Parathyroid adenoma (tissue), 2 donors: Measurements from ENCODE around the gene HSPA12A.

Source experiments
- H2AFZ ChIP-seq: fragments of 300-600 bp; sonication (generic); one replicate; pipeline ENCODE4 v1.7.0; 2017; ENCODE audit warnings: antibody characterized with exemption, mild to moderate bottlenecking
- H3K27ac ChIP-seq: fragments of 300-600 bp; sonication (generic); one replicate; pipeline ENCODE4 v1.7.0; 2017
- H3K27me3 ChIP-seq: fragments of 300-600 bp; sonication (generic); one replicate; pipeline ENCODE4 v1.7.0; 2017; ENCODE audit warnings: low read length; ENCODE audit not compliant: control insufficient read depth, insufficient read depth
- H3K36me3 ChIP-seq: fragments of 300-600 bp; sonication (generic); one replicate; pipeline ENCODE4 v1.7.0; 2017; ENCODE audit warnings: low read length; ENCODE audit not compliant: control insufficient read depth, insufficient read depth
- H3K4me1 ChIP-seq: fragments of 300-600 bp; sonication (generic); one replicate; pipeline ENCODE4 v1.7.0; 2017; ENCODE audit warnings: control low read depth
- H3K4me2 ChIP-seq: fragments of 300-600 bp; sonication (generic); one replicate; pipeline ENCODE4 v1.7.0; 2017; ENCODE audit warnings: low read length
- H3K4me3 ChIP-seq: fragments of 300-600 bp; sonication (generic); one replicate; pipeline ENCODE4 v1.7.0; 2017; ENCODE audit warnings: low read depth, low read length
- H3K79me2 ChIP-seq: fragments of 300-600 bp; sonication (generic); one replicate; pipeline ENCODE4 v1.7.0; 2017; ENCODE audit warnings: control low read depth
- H3K9ac ChIP-seq: fragments of 300-600 bp; sonication (generic); one replicate; pipeline ENCODE4 v1.7.0; 2017; ENCODE audit warnings: mild to moderate bottlenecking
- H3K9me3 ChIP-seq: fragments of 300-600 bp; sonication (generic); one replicate; pipeline ENCODE4 v1.7.0; 2017; ENCODE audit warnings: low read length; ENCODE audit not compliant: control insufficient read depth
- TF ChIP-seq, protein P1 (sequence below): fragments of 300-600 bp; sonication (generic); IDR thresholded peaks from one replicate; pipeline ENCODE4 v1.7.0; 2017; ENCODE audit warnings: antibody characterized with exemption, mild to moderate bottlenecking
- donor health status: primary hyperparathyroidism.

Gene HSPA12A

DNA sequence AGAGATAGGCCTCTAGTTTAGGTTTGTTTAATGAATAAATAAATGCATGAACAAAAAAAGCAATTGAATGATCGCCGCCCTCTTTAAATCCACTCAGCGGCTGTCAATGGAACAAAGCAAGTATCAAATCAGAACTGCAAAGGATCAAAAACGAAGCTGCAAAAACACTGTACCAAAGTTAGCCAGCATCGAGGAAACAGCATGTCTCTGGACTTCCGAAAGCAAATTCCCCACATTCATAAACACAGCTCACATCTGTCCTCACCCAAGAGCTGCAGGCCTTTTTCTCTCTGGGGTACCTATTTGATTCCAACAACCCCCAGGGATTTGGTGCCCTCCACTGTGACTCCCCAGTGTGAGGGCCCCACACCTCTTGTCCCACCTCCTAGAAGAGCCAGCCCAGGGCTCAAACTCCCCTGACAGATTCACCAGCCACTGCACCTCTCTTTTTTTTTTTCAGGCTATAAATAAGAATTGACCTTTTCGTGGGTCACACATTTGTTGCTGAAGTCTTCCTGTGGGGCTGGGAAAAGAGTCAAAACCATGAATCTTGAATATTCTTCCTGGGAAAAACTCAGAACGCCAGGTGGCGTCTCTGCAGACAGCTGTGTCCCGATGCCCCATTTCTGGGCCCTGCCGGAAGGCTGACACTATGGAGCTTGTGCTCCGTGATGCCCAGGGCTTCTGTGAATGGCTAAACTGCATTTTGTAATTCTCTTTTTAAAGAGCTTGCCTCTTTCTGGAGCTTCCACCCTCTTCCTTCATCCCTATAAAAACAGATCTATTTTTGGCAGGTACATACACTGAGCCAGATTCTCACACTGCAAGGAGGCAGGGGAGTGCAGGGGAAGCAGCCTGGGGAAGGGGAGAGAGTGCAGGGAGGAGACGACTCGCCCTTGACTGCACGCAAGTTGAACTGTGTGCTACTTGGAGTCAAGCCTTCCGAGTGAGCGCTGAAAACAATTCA, 51.7 kb downstream of the HSPA12A start:
- Histone ChIP-seq H3K79me2 (no peaks in the 10 kb centered on the region), H3K4me3 (no peak overlapping the region), H3K27me3 (no peaks in the 10 kb centered on the region), H3K4me2 (no peak overlapping the region), H3K9ac (no peak overlapping the region), H3K27ac (no peak overlapping the region), H3K36me3 (no peaks in the 10 kb centered on the region), H2AFZ (no peak overlapping the region), H3K9me3 (no peaks in the 10 kb centered on the region), H3K4me1 (peaks cover 5% of the 10 kb centered on the region)
- TF ChIP-seq, protein P1, sequence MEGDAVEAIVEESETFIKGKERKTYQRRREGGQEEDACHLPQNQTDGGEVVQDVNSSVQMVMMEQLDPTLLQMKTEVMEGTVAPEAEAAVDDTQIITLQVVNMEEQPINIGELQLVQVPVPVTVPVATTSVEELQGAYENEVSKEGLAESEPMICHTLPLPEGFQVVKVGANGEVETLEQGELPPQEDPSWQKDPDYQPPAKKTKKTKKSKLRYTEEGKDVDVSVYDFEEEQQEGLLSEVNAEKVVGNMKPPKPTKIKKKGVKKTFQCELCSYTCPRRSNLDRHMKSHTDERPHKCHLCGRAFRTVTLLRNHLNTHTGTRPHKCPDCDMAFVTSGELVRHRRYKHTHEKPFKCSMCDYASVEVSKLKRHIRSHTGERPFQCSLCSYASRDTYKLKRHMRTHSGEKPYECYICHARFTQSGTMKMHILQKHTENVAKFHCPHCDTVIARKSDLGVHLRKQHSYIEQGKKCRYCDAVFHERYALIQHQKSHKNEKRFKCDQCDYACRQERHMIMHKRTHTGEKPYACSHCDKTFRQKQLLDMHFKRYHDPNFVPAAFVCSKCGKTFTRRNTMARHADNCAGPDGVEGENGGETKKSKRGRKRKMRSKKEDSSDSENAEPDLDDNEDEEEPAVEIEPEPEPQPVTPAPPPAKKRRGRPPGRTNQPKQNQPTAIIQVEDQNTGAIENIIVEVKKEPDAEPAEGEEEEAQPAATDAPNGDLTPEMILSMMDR: no peak

DNA sequence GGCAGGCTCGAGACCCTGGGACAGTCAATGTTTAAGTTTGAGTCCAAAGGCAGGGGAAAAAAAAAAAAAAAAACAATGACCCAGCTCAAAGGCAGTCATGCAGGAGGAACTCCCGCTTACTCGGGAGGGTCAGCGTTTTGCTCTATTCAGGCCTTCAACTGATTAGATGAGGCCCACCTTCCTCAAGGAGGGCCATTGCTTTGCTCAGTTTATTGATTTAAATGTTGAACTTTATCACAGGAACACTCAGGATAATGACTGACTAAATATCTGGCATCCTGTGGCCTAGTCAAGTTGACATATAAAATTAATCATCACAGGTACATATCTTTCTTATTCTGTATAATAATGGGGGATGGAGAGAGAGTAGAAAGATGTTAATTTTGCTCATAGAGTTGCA, 52.6 kb downstream of the HSPA12A start:
- H3K27ac ChIP-seq: no peak overlapping the region
- no peak overlapping the region for H2AFZ ChIP-seq
- no peak overlapping the region for H3K4me3 ChIP-seq
- H3K9ac ChIP-seq: no peak overlapping the region
- H3K4me1 ChIP-seq: peaks cover 5% of the 10 kb centered on the region
- no peaks in the 10 kb centered on the region for H3K9me3 ChIP-seq
- H3K79me2 ChIP-seq: no peaks in the 10 kb centered on the region
- TF ChIP-seq, protein P1: no peak
- H3K27me3 ChIP-seq: no peaks in the 10 kb centered on the region
- H3K36me3 ChIP-seq: no peaks in the 10 kb centered on the region
- H3K4me2 ChIP-seq: no peak overlapping the region

GRCh38 chr10:116688741-116689495, 53.4 kb downstream of the HSPA12A start:
- peaks cover under 1% of the 10 kb centered on the region for H3K4me1 ChIP-seq
- no peak overlapping the region for H2AFZ ChIP-seq
- H3K27ac ChIP-seq: no peak overlapping the region
- no peaks in the 10 kb centered on the region for H3K79me2 ChIP-seq
- TF ChIP-seq, protein P1: no peak
- H3K9ac ChIP-seq: no peak overlapping the region
- H3K4me3 ChIP-seq: no peak overlapping the region
- H3K9me3 ChIP-seq: no peaks in the 10 kb centered on the region
- H3K36me3 ChIP-seq: no peaks in the 10 kb centered on the region
- H3K4me2 ChIP-seq: no peak overlapping the region
- no peaks in the 10 kb centered on the region for H3K27me3 ChIP-seq

- H3K27me3 ChIP-seq: no peaks in the 10 kb centered on the region
- TF ChIP-seq, protein P1: no peak
- no peaks in the 10 kb centered on the region for H3K9me3 ChIP-seq
- no peak overlapping the region for H3K4me3 ChIP-seq
- no peak overlapping the region for H3K4me2 ChIP-seq
- no peak overlapping the region for H2AFZ ChIP-seq
- H3K9ac ChIP-seq: no peak overlapping the region
- H3K79me2 ChIP-seq: no peaks in the 10 kb centered on the region
- no peak overlapping the region for H3K27ac ChIP-seq
- no peaks in the 10 kb centered on the region for H3K4me1 ChIP-seq
- H3K36me3 ChIP-seq: no peaks in the 10 kb centered on the region
These were observed 54.1 kb downstream of the HSPA12A start for GRCh38 chr10:116688241-116688711.
